ENCODE data around the gene DTX3L.

GRCh38 chr3:122590610-122591009, 26.5 kb downstream of the DTX3L start:
- no peak for TF ChIP-seq CTCF (IDR thresholded peaks at IDR 0.05 in 2 of 3, conservative IDR thresholded peaks at IDR 0.05 in 1 of 3; ENCODE audit: control insufficient read depth in 2 of 3, extremely low read depth in 1 of 3, insufficient read depth in 1 of 3, low read depth in 3 of 3, low read length in 3 of 3)
- no peak for TF ChIP-seq SMARCA5 (IDR thresholded peaks at IDR 0.05)
- no peak for TF ChIP-seq REST (IDR thresholded peaks at IDR 0.05; ENCODE audit: low read depth, low read length)
- TF ChIP-seq FOXK2 (IDR thresholded peaks at IDR 0.05): no peak
- no peak for TF ChIP-seq NRF1 (conservative IDR thresholded peaks at IDR 0.05; ENCODE audit: low read depth, low read length)
- TF ChIP-seq PBX3 (IDR thresholded peaks at IDR 0.05; ENCODE audit: insufficient replicate concordance, low read depth, low read length): no peak
- TF ChIP-seq ETV6 (conservative IDR thresholded peaks at IDR 0.05 in 1 of 2, IDR thresholded peaks at IDR 0.05 in 1 of 2; ENCODE audit: borderline replicate concordance in 1 of 2, low read depth in 1 of 2): no peak
- no peak for TF ChIP-seq PML (IDR thresholded peaks at IDR 0.05; ENCODE audit: low read length)
- no peak for TF ChIP-seq ZNF24 (IDR thresholded peaks at IDR 0.05)
- no peak for TF ChIP-seq RFX5 (IDR thresholded peaks at IDR 0.05; ENCODE audit: low read depth, low read length)
- no peak for TF ChIP-seq FOXM1 (IDR thresholded peaks at IDR 0.05; ENCODE audit: low read depth, low read length)
- no peak for TF ChIP-seq PKNOX1 (IDR thresholded peaks at IDR 0.05)
- no peak for TF ChIP-seq ZNF217 (IDR thresholded peaks at IDR 0.05)
